Gastroesophageal sphincter (tissue), 4 donors: ENCODE data around the gene PTRH2. TPM values are rescaled to one million over a fixed set of nuclear protein-coding genes. Genes with fewer than 3 reads are reported as not detected.

ENCODE experiments used
- ATAC-seq: fragments of 150-250 bp; one replicate; pipeline ENCODE4 v1.9.1; 2016; ENCODE audit warnings: mild to moderate bottlenecking, moderate library complexity
- H3K27ac ChIP-seq, 4 donors: fragments of 200-600 bp; sonication (generic) in 3 of 4; 1 replicate in 3 of 4; 2 replicates in 1 of 4; pipeline ENCODE4 v1.5.1; 2016 to 2019
- H3K27me3 ChIP-seq: fragments of 200-600 bp; sonication (generic); one replicate; pipeline ENCODE4 v1.5.1; 2019
- H3K36me3 ChIP-seq, 2 donors: fragments of 200-600 bp; sonication (generic); one replicate each; pipeline ENCODE4 v1.5.1; 2019; ENCODE audit warnings: control low read depth in 1 of 2
- H3K4me1 ChIP-seq, 3 donors: fragments of 200-600 bp; sonication (generic); 1 replicate in 2 of 3; 2 replicates in 1 of 3; pipeline ENCODE4 v1.5.1; 2016 to 2019; ENCODE audit warnings: control low read depth in 2 of 3
- H3K4me3 ChIP-seq, 2 donors: fragments of 200-600 bp; sonication (generic); one replicate each; pipeline ENCODE4 v1.5.1; 2019; ENCODE audit warnings: mild to moderate bottlenecking in 1 of 2, moderate library complexity in 1 of 2
- H3K9me3 ChIP-seq, 3 donors: fragments of 200-600 bp; sonication (generic); one replicate each; pipeline ENCODE4 v1.5.1; 2017 to 2019; ENCODE audit warnings: control low read depth in 2 of 3
- EP300 ChIP-seq: sonication (generic); formaldehyde crosslinking; IDR thresholded peaks from one replicate; pipeline ENCODE4 v1.6.1; 2017; ENCODE audit warnings: antibody characterized with exemption, mild to moderate bottlenecking
- POLR2A ChIP-seq, 2 donors: fragments of 450-650 bp; IDR thresholded peaks; one replicate each; pipeline ENCODE4 v1.6.1; 2017; ENCODE audit warnings: antibody characterized with exemption in 2 of 2, mild to moderate bottlenecking in 2 of 2, moderate library complexity in 1 of 2
- POLR2AphosphoS5 ChIP-seq: sonication (generic); formaldehyde crosslinking; IDR thresholded peaks from one replicate; pipeline ENCODE4 v1.6.1; 2017; ENCODE audit warnings: antibody characterized with exemption
- WGBS, 2 donors: methylation state at CpG; one replicate each; pipeline ENCODE4 v1.1.5; 2018; ENCODE audit warnings: low coverage in 1 of 2; 5-methylcytosine and 5-hydroxymethylcytosine counted together
- total RNA-seq, 4 donors: library from RNA; depleted of rRNA; stranded (reverse); fragments of >200 nt; gene quantifications; one replicate each; pipeline ENCODE4 v1.1.0, GENCODE V29; 2016
- TF ChIP-seq, protein P1 (sequence below), 4 experiments: fragments of 200-600 bp in 2 of 4; fragments of 450-650 bp in 2 of 4; sonication (generic) in 1 of 4; IDR thresholded peaks; one replicate each; pipeline ENCODE4 v1.5.1; 2017 to 2019; ENCODE audit warnings: antibody characterized with exemption in 4 of 4, mild to moderate bottlenecking in 2 of 4, moderate library complexity in 2 of 4

Gene PTRH2
- total RNA-seq, 4 donors from 2014 or later: 16.6 to 26.0 (median 24.3) TPM

DNA sequence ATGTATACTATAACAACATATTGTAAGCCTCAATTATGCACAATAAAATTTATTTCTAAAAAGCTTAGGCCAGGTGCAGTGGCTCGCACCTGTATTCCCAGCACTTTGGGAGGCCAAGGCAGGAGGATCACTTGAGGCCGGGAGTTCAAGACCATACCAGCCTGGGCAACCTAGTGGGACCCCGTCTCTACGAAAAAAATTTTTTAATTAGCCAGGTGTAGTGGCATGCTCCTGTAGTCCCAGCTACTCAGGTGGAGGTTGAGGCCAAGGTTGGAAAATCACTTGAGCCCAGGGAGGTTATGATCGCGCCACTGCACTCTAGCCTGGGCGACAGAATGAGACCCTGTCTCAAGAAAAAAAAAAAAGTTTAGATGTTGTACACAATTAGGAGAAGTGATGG is 45.7 kb upstream of the PTRH2 start:
- Histone ChIP-seq H3K36me3 (peaks cover 0 to 17% of the 10 kb centered on the region in 2 donors), H3K9me3 (no peaks in the 10 kb centered on the region), H3K27me3 (no peaks in the 10 kb centered on the region), H3K4me1 (peaks cover 0 to 24% (median 9%) of the 10 kb centered on the region in 3 donors), H3K27ac (peak overlapping the region in 1 of 4 donors; percentile 58), H3K4me3 (no peak overlapping the region)
- 89 to 91% methylated on average over 4 to 6 of the region's 7 CpGs for WGBS, 2 donors
- no peak for TF ChIP-seq EP300
- no peak for TF ChIP-seq POLR2A (IDR thresholded peaks at IDR 0.05)
- no peak for TF ChIP-seq POLR2AphosphoS5
- TF ChIP-seq, protein P1, sequence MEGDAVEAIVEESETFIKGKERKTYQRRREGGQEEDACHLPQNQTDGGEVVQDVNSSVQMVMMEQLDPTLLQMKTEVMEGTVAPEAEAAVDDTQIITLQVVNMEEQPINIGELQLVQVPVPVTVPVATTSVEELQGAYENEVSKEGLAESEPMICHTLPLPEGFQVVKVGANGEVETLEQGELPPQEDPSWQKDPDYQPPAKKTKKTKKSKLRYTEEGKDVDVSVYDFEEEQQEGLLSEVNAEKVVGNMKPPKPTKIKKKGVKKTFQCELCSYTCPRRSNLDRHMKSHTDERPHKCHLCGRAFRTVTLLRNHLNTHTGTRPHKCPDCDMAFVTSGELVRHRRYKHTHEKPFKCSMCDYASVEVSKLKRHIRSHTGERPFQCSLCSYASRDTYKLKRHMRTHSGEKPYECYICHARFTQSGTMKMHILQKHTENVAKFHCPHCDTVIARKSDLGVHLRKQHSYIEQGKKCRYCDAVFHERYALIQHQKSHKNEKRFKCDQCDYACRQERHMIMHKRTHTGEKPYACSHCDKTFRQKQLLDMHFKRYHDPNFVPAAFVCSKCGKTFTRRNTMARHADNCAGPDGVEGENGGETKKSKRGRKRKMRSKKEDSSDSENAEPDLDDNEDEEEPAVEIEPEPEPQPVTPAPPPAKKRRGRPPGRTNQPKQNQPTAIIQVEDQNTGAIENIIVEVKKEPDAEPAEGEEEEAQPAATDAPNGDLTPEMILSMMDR (IDR thresholded peaks at IDR 0.05): no peak
- ATAC-seq: no peak

DNA sequence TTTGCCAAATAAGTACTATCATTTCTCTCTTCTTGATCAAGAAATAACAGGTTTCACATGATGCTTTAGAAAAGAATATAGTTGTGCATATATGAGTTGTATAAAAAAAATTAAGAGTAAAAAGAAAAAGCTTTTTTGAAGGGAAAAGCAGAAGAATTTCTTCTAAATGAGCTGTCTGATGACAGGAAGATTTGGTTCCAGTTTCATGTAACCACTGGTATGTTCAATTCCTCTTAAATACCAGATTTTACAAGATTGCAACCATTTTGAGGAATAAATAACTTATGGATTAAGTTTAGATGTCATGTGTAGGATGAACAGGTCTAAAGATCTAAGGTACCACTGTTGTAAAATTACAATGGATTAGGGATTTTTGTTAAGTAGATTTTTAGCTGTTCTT is 45.2 kb upstream of the PTRH2 start:
- Histone ChIP-seq H3K27ac (no peak overlapping the region), H3K9me3 (no peaks in the 10 kb centered on the region), H3K36me3 (peaks cover 0 to 16% of the 10 kb centered on the region in 2 donors), H3K4me3 (no peak overlapping the region), H3K4me1 (peaks cover 0 to 24% (median 9%) of the 10 kb centered on the region in 3 donors), H3K27me3 (no peaks in the 10 kb centered on the region)
- TF ChIP-seq EP300 (no peak), POLR2A (IDR thresholded peaks at IDR 0.05) (no peak), POLR2AphosphoS5 (no peak)
- TF ChIP-seq, protein P1 (IDR thresholded peaks at IDR 0.05): no peak
- no peak for ATAC-seq

DNA sequence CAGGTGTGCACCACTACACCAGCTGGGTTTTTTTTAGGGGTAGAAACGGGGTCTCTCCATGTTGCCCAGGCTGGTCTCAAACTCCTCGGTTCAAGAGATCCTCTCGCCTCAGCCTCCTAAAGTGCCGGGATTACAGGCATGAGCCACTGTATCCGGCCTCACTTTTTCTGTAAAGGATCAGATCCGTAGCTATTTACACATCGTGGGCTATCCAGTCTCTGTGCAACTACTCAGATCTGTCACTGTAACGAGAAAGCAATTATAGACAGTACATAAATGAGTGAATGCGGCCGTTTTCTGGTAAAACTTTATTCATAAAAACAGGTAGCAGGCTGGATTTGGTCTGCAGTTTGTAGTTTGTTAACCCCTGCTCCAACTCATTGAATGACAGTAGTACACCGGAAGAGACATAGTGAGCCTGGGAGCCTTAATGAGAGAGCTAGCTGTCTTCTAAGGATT is 44.8 kb upstream of the PTRH2 start:
- Histone ChIP-seq H3K27me3 (no peaks in the 10 kb centered on the region), H3K9me3 (no peaks in the 10 kb centered on the region), H3K36me3 (peaks cover 0 to 16% of the 10 kb centered on the region in 2 donors), H3K4me3 (no peak overlapping the region), H3K27ac (no peak overlapping the region), H3K4me1 (peaks cover 0 to 24% (median 9%) of the 10 kb centered on the region in 3 donors)
- ATAC-seq: no peak
- WGBS, 2 donors: 87 to 93% methylated on average over 6 to 8 of the region's 11 CpGs
- TF ChIP-seq, protein P1 (IDR thresholded peaks at IDR 0.05): no peak
- TF ChIP-seq POLR2AphosphoS5 (no peak), POLR2A (IDR thresholded peaks at IDR 0.05) (no peak), EP300 (no peak)

DNA sequence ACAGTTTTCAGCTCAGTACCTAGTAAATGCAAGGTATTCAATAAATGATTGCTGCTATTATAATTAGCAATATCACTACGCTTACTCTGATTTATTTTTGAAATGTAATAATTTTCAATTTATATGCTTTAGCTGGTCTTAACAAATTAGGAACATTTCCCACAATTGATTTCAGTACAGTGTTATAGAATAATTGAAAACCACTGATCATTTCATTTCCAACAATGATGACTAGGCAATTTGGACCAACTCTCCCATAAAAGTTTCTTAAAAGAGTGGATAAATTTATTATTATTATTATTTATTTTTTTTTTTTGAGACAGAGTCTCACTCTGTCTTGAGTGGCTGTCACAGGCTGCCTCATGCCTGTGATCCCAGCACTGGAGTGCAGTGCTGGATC is 41.4 kb upstream of the PTRH2 start:
- Histone ChIP-seq H3K4me3 (no peak overlapping the region), H3K27me3 (no peaks in the 10 kb centered on the region), H3K4me1 (peaks cover 0 to under 1% (median 0%) of the 10 kb centered on the region in 3 donors), H3K36me3 (peaks cover 0 to 12% of the 10 kb centered on the region in 2 donors), H3K9me3 (no peaks in the 10 kb centered on the region), H3K27ac (no peak overlapping the region)
- ATAC-seq: no peak
- TF ChIP-seq EP300 (no peak), POLR2A (IDR thresholded peaks at IDR 0.05) (no peak), POLR2AphosphoS5 (no peak)
- TF ChIP-seq, protein P1 (IDR thresholded peaks at IDR 0.05): no peak
- 93 to 100% methylated on average over 1 of the region's 1 CpG for WGBS, 2 donors

DNA sequence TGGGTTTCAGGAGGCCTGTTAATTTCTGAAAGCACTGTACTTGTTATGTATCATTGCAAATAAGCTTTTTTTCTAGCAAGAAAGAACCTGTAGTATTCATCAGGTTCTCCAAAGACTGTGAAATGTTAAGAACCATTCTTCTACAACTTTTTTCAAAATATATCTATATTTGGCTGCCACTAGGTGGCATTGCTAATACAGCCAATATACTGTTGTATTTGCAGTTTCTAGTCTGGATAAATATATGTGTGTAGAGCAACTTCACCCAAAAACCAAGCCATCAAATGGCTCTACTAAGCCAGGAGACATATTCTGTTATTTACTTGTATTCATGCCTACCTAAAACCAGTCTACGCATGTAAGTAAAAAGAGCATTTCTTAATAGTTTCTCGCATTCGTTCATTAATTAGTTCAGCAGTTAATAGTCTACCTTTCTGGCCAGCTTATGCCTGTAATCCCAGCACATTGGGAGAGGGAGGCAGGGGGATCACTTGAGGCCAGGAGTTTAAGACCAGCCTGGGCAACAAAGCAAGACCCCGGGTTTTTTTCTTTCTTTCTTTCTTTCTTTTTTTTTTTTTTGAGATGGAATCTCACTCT is 39.7 kb upstream of the PTRH2 start:
- TF ChIP-seq POLR2A (IDR thresholded peaks at IDR 0.05): no peak
- TF ChIP-seq, protein P1 (IDR thresholded peaks at IDR 0.05): peak; percentile 59 to 62 (median 60)
- Histone ChIP-seq H3K36me3 (peaks cover 0 to 25% of the 10 kb centered on the region in 2 donors), H3K27me3 (no peaks in the 10 kb centered on the region), H3K4me1 (no peaks in the 10 kb centered on the region), H3K27ac (no peak overlapping the region), H3K9me3 (no peaks in the 10 kb centered on the region), H3K4me3 (no peak overlapping the region)
- ATAC-seq: no peak
- WGBS, 2 donors: 84 to 100% methylated on average over 1 to 4 of the region's 4 CpGs
